ENCODE measurements around the gene MT3.

Gene MT3

GRCh38 chr16:56623637-56624036, 34.3 kb downstream of the MT3 start:
- no peak for DNase-seq (ENCODE audit: low read depth)

GRCh38 chr16:56625140-56625942, 36.0 kb downstream of the MT3 start, which contains the start of gene MT1E:
Gene MT1E, plus strand, starts transcription at chr16:56625781. Its CDS starts 71 bp downstream, at chr16:56625852.
- TF ChIP-seq CTCF (IDR thresholded peaks at IDR 0.05; ENCODE audit: low read depth, low read length, missing control alignments) = no peak
- H3K4me3 ChIP-seq (ENCODE audit: low read depth, low read length) = peak within 1 kb of the TSS; percentile 48
- DNase-seq (ENCODE audit: low read depth) = no peak
- in situ Hi-C loops (cut with HindIII; ENCODE audit: low sequenced_read_pairs) = no loop called here

More at GRCh38 chr16:56623637-56624036, 34.3 kb downstream of the MT3 start:
- in situ Hi-C loops (cut with HindIII; ENCODE audit: low sequenced_read_pairs) = no loop called here
- no peak for TF ChIP-seq CTCF (IDR thresholded peaks at IDR 0.05; ENCODE audit: low read depth, low read length, missing control alignments)
- no peak overlapping the region for H3K4me3 ChIP-seq (ENCODE audit: low read depth, low read length)

- TF ChIP-seq CTCF (IDR thresholded peaks at IDR 0.05; ENCODE audit: low read depth, low read length, missing control alignments) = no peak
- DNase-seq (ENCODE audit: low read depth) = peak; percentile 57
- in situ Hi-C loops (cut with HindIII; ENCODE audit: low sequenced_read_pairs) = no loop called here
- H3K4me3 ChIP-seq (ENCODE audit: low read depth, low read length) = peak overlapping the region; percentile 48
Measured at GRCh38 chr16:56625943-56626654, 36.8 kb downstream of the MT3 start.

- TF ChIP-seq CTCF (IDR thresholded peaks at IDR 0.05; ENCODE audit: low read depth, low read length, missing control alignments) = no peak
- H3K4me3 ChIP-seq (ENCODE audit: low read depth, low read length) = peak overlapping the region; percentile 48
- in situ Hi-C loops (cut with HindIII; ENCODE audit: low sequenced_read_pairs) = no loop called here
- no peak for DNase-seq (ENCODE audit: low read depth)
Measured at GRCh38 chr16:56626685-56627084, 37.4 kb downstream of the MT3 start.

GRCh38 chr16:56628486-56629350, 39.4 kb downstream of the MT3 start:
- TF ChIP-seq CTCF (IDR thresholded peaks at IDR 0.05; ENCODE audit: low read depth, low read length, missing control alignments) = no peak
- no peak overlapping the region for H3K4me3 ChIP-seq (ENCODE audit: low read depth, low read length)
- in situ Hi-C loops (cut with HindIII; ENCODE audit: low sequenced_read_pairs) = no loop called here
- DNase-seq (ENCODE audit: low read depth) = no peak

GRCh38 chr16:56629531-56629930, 40.2 kb downstream of the MT3 start:
- H3K4me3 ChIP-seq (ENCODE audit: low read depth, low read length) = no peak overlapping the region
- TF ChIP-seq CTCF (IDR thresholded peaks at IDR 0.05; ENCODE audit: low read depth, low read length, missing control alignments) = no peak
- in situ Hi-C loops (cut with HindIII; ENCODE audit: low sequenced_read_pairs) = no loop called here
- no peak for DNase-seq (ENCODE audit: low read depth)

Data from astrocyte of the cerebellum (primary cell).